Esophagus muscularis mucosa (tissue), 4 donors: ENCODE data around the gene NHP2. TPM values are rescaled to one million over a fixed set of nuclear protein-coding genes. Genes with fewer than 3 reads are reported as not detected.

Experiments used
- DNase-seq: peaks from one replicate; pipeline ENCODE4 v3.0.0-alpha.2; 2017; ENCODE audit errors: extremely low spot score
- H3K27ac ChIP-seq, 4 donors: fragments of 200-600 bp; sonication (generic); replicated peaks in 1 of 4; 1 replicate in 3 of 4; 2 replicates in 1 of 4; pipeline ENCODE4 v1.5.1; 2016 to 2019; ENCODE audit warnings: mild to moderate bottlenecking in 1 of 4
- H3K27me3 ChIP-seq, 4 donors: fragments of 200-600 bp; sonication (generic); one replicate each; pipeline versions ENCODE4 v1.5.1 to v1.6.0; 2016 to 2019
- H3K36me3 ChIP-seq, 4 donors: fragments of 200-600 bp; sonication (generic); one replicate each; pipeline ENCODE4 v1.5.1; 2016 to 2019
- H3K4me1 ChIP-seq, 4 donors: fragments of 200-600 bp; sonication (generic); one replicate each; pipeline ENCODE4 v1.5.1; 2016 to 2019
- H3K4me3 ChIP-seq, 4 donors: fragments of 200-600 bp; sonication (generic); 1 replicate in 2 of 4; 2 replicates in 2 of 4; pipeline ENCODE4 v1.5.1; 2016 to 2019; ENCODE audit warnings: mild to moderate bottlenecking in 4 of 4, moderate library complexity in 1 of 4
- H3K9me3 ChIP-seq, 4 donors: fragments of 200-600 bp; sonication (generic); 1 replicate in 3 of 4; 2 replicates in 1 of 4; pipeline ENCODE4 v1.5.1; 2016 to 2019
- EP300 ChIP-seq: sonication (generic); formaldehyde crosslinking; IDR thresholded peaks from one replicate; pipeline ENCODE4 v1.6.1; 2017; ENCODE audit warnings: antibody characterized with exemption
- POLR2A ChIP-seq: fragments of 450-650 bp; IDR thresholded peaks from one replicate; pipeline ENCODE4 v1.6.1; 2017; ENCODE audit warnings: antibody characterized with exemption, moderate library complexity, mild to moderate bottlenecking, low read depth
- POLR2AphosphoS5 ChIP-seq, 2 donors: sonication (generic); formaldehyde crosslinking; IDR thresholded peaks; one replicate each; pipeline ENCODE4 v1.6.1; 2017; ENCODE audit warnings: antibody characterized with exemption in 2 of 2
- WGBS: methylation state at CpG from one replicate; pipeline ENCODE4 v1.1.5; 2018; 5-methylcytosine and 5-hydroxymethylcytosine counted together
- intact Hi-C: fragments of 100-400 bp; cut with DNase I; formaldehyde crosslinking; loops from one replicate; pipeline ENCODE4 v1.15.1; 2023
- total RNA-seq, 4 donors: library from RNA; depleted of rRNA; stranded (reverse); fragments of >200 nt; gene quantifications; one replicate each; pipeline versions ENCODE4 v1.1.0 to v1.2.1, GENCODE V29; 2016
- TF ChIP-seq, protein P1 (sequence below), 3 experiments: fragments of 200-600 bp in 2 of 3; fragments of 450-650 bp in 1 of 3; sonication (generic) in 2 of 3; IDR thresholded peaks; one replicate each; pipeline ENCODE4 v1.5.1; 2017 to 2019; ENCODE audit warnings: antibody characterized with exemption in 3 of 3, mild to moderate bottlenecking in 2 of 3, moderate library complexity in 1 of 3

NHP2 gene
- total RNA-seq, 4 donors from 2014 or later: 109 to 215 (median 162) TPM

DNA sequence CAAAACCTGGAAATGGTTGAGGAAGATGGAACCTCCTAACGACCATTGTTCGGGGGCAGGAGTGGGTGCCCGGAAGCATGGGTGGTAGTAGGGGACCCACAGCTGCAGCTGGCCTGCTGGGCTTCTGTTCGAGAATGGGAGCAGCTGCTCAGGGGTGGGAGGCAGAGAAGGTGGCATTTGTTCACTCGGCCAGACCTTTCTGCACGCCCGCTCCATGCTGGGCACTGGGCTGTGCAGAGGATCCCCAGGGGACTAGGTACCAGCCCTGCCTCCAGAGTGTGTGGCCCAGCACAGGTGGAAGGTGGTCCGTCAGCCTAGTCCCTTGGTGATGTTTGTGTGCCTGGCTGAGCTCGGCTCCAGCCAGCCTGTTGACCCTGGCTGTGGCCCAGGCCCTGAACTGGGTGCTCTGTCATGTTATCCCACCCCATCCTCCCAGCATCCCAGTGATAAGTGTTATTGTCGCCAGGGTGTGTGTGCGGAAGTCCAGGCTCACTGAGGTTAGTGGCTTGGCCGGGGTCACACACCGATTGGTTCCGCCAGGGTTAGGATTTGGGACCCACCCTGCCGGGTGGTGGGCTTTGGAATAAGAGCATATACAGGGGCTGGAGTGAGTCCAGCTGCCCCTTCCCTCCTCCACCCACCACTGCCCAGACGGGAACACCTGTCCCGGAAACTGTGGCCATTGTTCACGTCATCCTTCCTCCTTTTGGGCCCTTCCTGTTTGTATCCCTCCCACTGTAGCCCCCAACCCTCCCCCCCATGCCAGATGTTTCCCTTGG is 35.6 kb downstream of the NHP2 start:
- 88% methylated on average over 11 of the region's 18 CpGs for WGBS

DNA sequence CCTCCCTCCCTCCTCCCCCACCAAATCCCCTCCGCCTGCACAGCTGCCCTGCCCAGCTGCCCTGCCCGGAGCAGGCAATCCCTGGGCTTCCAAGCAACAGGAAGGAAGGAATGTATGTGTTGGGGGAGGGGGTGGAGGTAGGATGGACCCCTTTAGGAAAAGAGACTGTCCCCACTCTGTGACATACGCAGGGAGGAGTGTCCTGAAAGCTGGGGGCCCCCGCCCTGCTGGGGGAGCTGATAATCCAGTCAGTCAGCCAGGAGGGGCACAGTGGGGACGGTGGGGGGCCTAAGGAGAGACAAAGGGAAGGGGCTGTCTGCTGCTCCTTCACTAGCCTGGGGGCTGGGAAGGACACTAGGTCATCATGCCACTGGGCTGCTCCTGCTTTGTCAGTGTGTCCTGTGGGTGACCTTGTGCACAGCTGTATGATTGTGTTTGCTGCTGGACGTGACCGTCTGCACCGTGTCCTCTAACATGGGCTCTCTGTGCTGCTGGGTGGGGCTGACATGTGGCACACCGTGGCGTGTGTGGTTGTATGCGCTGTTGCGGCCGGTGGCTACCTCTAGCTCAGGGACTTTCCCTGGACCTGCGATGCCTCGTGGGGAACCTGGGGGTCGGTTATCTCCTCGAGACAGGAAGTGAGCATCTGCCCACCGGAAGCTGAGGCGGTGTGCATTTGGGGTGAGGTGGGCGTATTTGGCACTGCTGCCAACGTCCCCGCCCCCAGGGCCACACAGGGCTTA is 37.4 kb downstream of the NHP2 start:
- H3K36me3 ChIP-seq: no peaks in the 10 kb centered on the region
- TF ChIP-seq EP300 (no peak), POLR2AphosphoS5 (IDR thresholded peaks at IDR 0.05) (no peak), POLR2A (no peak)
- TF ChIP-seq, protein P1, sequence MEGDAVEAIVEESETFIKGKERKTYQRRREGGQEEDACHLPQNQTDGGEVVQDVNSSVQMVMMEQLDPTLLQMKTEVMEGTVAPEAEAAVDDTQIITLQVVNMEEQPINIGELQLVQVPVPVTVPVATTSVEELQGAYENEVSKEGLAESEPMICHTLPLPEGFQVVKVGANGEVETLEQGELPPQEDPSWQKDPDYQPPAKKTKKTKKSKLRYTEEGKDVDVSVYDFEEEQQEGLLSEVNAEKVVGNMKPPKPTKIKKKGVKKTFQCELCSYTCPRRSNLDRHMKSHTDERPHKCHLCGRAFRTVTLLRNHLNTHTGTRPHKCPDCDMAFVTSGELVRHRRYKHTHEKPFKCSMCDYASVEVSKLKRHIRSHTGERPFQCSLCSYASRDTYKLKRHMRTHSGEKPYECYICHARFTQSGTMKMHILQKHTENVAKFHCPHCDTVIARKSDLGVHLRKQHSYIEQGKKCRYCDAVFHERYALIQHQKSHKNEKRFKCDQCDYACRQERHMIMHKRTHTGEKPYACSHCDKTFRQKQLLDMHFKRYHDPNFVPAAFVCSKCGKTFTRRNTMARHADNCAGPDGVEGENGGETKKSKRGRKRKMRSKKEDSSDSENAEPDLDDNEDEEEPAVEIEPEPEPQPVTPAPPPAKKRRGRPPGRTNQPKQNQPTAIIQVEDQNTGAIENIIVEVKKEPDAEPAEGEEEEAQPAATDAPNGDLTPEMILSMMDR (IDR thresholded peaks at IDR 0.05): no peak
- peaks cover 0 to 84% (median 21%) of the 10 kb centered on the region in 4 donors for H3K27me3 ChIP-seq
- no peak for DNase-seq
- peaks cover 29 to 43% (median 33%) of the 10 kb centered on the region in 4 donors for H3K4me1 ChIP-seq
- 34% methylated on average over 18 of the region's 22 CpGs for WGBS
- H3K27ac ChIP-seq: no peak overlapping the region
- H3K9me3 ChIP-seq: no peaks in the 10 kb centered on the region
- intact Hi-C loops: no loop called here
- no peak overlapping the region for H3K4me3 ChIP-seq

More for the DNA sequence above, 35.6 kb downstream of the NHP2 start:
- intact Hi-C loops: no loop called here
- DNase-seq: no peak
- TF ChIP-seq POLR2A (no peak), EP300 (no peak), POLR2AphosphoS5 (IDR thresholded peaks at IDR 0.05) (no peak)
- TF ChIP-seq, protein P1 (IDR thresholded peaks at IDR 0.05): no peak
- no peaks in the 10 kb centered on the region for H3K9me3 ChIP-seq
- no peaks in the 10 kb centered on the region for H3K36me3 ChIP-seq
- no peak overlapping the region for H3K27ac ChIP-seq
- H3K4me3 ChIP-seq: no peak overlapping the region
- peaks cover 43 to 59% (median 47%) of the 10 kb centered on the region in 4 donors for H3K4me1 ChIP-seq
- peaks cover 0 to 70% (median 21%) of the 10 kb centered on the region in 4 donors for H3K27me3 ChIP-seq

DNA sequence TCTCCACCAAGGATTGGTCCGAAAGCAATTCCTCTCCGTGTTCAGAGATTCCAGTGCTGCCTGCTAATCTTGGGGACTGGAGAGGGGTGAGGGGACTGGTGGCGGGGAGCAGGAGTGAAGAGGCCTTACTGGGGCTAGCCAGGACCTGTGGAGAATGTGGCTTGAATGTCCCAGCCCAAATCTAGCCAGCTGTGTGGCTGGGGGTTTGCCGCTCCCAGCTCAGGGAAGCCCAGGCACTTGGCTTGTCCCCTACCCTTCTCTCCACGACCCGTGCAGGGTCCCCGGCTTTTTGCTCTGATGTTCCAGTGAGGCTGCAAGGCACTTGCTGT is 37.9 kb downstream of the NHP2 start:
- H3K9me3 ChIP-seq: no peaks in the 10 kb centered on the region
- H3K36me3 ChIP-seq: no peaks in the 10 kb centered on the region
- 22% methylated on average over 6 of the region's 7 CpGs for WGBS
- H3K4me1 ChIP-seq: peaks cover 24 to 38% (median 29%) of the 10 kb centered on the region in 4 donors
- no peak for DNase-seq
- H3K4me3 ChIP-seq: no peak overlapping the region
- intact Hi-C loops: no loop called here
- TF ChIP-seq POLR2A (no peak), POLR2AphosphoS5 (IDR thresholded peaks at IDR 0.05) (no peak), EP300 (no peak)
- TF ChIP-seq, protein P1 (IDR thresholded peaks at IDR 0.05): no peak
- peaks cover 0 to 89% (median 21%) of the 10 kb centered on the region in 4 donors for H3K27me3 ChIP-seq
- no peak overlapping the region for H3K27ac ChIP-seq

DNA sequence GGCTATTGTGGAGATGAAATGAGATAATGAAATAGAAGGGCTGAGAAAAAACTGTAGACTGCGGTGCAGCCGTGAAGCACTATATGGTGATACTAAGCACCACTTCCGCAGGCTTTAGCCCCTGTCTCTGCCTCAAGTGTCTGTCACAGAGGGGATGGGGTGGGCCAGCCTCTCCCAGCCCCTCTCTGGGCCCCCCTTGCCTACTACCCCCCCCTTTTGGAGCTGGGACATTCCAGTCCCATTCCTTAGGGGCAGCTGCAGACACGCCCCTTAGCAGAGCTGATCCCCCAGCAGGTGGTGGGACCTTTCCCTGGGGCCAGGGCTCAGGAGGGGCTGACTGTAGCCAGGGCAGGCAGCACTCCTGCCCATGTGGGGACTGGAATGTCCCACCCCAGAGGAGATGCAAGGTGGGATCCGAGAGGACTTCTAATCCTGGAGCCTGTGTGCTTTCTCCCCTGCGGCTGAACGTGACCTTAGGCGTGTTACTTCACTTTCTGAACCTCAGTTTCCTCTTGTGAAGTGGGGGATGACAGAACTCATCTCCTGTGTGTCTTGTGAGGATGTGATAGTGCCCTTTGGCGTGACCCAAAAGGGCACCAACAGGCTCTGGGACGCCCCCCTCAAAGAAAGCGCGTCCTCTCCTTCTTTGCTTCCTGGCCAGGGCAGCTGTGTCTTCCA is 38.4 kb downstream of the NHP2 start:
- peak overlapping the region in 2 of 4 donors; percentile 52 to 60 for H3K4me3 ChIP-seq
- no peaks in the 10 kb centered on the region for H3K9me3 ChIP-seq
- no peak for DNase-seq
- no peaks in the 10 kb centered on the region for H3K36me3 ChIP-seq
- WGBS: 47% methylated on average over 12 of the region's 12 CpGs
- no peak overlapping the region for H3K27ac ChIP-seq
- peaks cover 0 to 92% (median 21%) of the 10 kb centered on the region in 4 donors for H3K27me3 ChIP-seq
- intact Hi-C loops: no loop called here
- TF ChIP-seq, protein P1 (IDR thresholded peaks at IDR 0.05): no peak
- TF ChIP-seq POLR2A: no peak
- no peak for TF ChIP-seq EP300
- TF ChIP-seq POLR2AphosphoS5 (IDR thresholded peaks at IDR 0.05): no peak
- peaks cover 22 to 37% (median 27%) of the 10 kb centered on the region in 4 donors for H3K4me1 ChIP-seq
